PFSK-1 (cell line): Measurements from ENCODE around the gene RGS14.

Experiments used
- FOXP2 ChIP-seq: optimal IDR thresholded peaks from 2 replicates; pipeline ENCODE3; 2011; ENCODE audit warnings: borderline replicate concordance, control low read depth, inconsistent platforms; ENCODE audit not compliant: insufficient read depth; ENCODE audit errors: extremely low read length, extremely low read depth
- POLR2AphosphoS5 ChIP-seq: IDR thresholded peaks from 2 replicates; pipeline ENCODE4 v1.6.1; 2012; ENCODE audit warnings: low read depth, mild to moderate bottlenecking, control low read depth, low read length, moderate library complexity
- SIN3A ChIP-seq: IDR thresholded peaks from 2 replicates; pipeline ENCODE4 v1.6.1; 2012; ENCODE audit warnings: mild to moderate bottlenecking, low read length, moderate library complexity, borderline replicate concordance; ENCODE audit not compliant: insufficient read depth
- TAF1 ChIP-seq: IDR thresholded peaks from 2 replicates; pipeline ENCODE4 v1.6.1; 2012; ENCODE audit warnings: low read length, control low read depth, borderline replicate concordance; ENCODE audit not compliant: insufficient read depth
- TF ChIP-seq, protein P1 (sequence below), 2 experiments: IDR thresholded peaks; 2 replicates each; pipeline versions ENCODE4 v1.6.1 to v1.8.0; 2011 to 2012; ENCODE audit warnings: low read depth in 2 of 2, low read length in 2 of 2, control low read depth in 1 of 2, inconsistent platforms in 1 of 2, mild to moderate bottlenecking in 1 of 2, moderate library complexity in 1 of 2; ENCODE audit not compliant: insufficient read depth in 1 of 2

The RGS14 gene

DNA sequence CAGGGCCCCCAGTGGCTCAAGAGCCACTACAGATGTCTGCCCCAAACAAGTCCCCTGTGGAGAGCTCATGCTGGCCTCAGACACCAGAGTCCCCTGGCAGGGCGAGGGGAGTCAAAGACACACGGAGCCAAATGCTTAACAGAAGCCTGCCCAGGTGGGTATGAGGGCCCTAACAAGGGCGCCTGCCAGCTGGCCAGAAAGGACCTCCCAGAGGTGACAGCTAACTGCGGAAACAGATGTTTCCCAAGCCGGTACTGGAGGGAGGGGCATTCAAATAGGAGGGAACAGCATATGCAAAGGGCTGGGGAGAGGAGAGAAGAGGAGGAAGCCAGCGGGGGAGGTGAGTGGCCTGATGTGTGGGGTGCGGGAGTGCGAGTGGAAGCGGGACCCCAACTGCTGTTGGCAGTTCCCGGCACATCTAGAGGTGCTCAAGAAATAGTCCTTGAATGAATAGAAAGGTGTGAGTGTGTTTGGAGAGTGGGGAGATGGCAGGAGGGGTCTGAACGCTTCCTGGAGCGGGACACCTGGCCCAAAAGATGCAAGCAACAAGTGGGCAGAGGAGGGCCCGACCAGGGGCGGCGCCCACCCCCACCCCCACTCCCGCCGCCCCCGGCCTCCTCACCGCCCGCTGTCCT lies 46.9 kb upstream of the RGS14 start:
- TF ChIP-seq SIN3A: peak; percentile 81; the same call in 1 of the 2 replicates
- TF ChIP-seq, protein P1, sequence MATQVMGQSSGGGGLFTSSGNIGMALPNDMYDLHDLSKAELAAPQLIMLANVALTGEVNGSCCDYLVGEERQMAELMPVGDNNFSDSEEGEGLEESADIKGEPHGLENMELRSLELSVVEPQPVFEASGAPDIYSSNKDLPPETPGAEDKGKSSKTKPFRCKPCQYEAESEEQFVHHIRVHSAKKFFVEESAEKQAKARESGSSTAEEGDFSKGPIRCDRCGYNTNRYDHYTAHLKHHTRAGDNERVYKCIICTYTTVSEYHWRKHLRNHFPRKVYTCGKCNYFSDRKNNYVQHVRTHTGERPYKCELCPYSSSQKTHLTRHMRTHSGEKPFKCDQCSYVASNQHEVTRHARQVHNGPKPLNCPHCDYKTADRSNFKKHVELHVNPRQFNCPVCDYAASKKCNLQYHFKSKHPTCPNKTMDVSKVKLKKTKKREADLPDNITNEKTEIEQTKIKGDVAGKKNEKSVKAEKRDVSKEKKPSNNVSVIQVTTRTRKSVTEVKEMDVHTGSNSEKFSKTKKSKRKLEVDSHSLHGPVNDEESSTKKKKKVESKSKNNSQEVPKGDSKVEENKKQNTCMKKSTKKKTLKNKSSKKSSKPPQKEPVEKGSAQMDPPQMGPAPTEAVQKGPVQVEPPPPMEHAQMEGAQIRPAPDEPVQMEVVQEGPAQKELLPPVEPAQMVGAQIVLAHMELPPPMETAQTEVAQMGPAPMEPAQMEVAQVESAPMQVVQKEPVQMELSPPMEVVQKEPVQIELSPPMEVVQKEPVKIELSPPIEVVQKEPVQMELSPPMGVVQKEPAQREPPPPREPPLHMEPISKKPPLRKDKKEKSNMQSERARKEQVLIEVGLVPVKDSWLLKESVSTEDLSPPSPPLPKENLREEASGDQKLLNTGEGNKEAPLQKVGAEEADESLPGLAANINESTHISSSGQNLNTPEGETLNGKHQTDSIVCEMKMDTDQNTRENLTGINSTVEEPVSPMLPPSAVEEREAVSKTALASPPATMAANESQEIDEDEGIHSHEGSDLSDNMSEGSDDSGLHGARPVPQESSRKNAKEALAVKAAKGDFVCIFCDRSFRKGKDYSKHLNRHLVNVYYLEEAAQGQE (IDR thresholded peaks at IDR 0.05; ENCODE audit: insufficient read depth in 1 of 2, low read depth in 2 of 2, low read length in 2 of 2): no peak

DNA sequence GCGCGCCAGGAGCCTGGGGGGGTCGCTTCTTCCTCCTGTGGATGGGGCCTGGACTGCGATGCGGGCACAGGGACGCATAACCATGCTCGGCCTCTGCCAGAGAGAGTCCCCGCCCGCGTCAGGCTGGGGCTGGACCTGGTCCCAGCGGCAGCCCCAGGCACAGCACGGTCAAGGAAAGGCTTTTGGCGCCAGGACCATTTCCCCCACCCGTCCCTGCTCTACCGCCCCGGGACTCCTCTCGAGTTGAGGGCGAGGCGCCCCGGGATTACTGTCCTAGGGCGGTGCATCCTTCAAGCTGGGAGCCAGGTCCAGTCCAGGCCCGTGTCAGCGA lies 46.4 kb upstream of the RGS14 start:
- TF ChIP-seq SIN3A (no peak), TAF1 (no peak)
- TF ChIP-seq, protein P1 (IDR thresholded peaks at IDR 0.05; ENCODE audit: insufficient read depth in 1 of 2, low read depth in 2 of 2, low read length in 2 of 2): no peak

DNA sequence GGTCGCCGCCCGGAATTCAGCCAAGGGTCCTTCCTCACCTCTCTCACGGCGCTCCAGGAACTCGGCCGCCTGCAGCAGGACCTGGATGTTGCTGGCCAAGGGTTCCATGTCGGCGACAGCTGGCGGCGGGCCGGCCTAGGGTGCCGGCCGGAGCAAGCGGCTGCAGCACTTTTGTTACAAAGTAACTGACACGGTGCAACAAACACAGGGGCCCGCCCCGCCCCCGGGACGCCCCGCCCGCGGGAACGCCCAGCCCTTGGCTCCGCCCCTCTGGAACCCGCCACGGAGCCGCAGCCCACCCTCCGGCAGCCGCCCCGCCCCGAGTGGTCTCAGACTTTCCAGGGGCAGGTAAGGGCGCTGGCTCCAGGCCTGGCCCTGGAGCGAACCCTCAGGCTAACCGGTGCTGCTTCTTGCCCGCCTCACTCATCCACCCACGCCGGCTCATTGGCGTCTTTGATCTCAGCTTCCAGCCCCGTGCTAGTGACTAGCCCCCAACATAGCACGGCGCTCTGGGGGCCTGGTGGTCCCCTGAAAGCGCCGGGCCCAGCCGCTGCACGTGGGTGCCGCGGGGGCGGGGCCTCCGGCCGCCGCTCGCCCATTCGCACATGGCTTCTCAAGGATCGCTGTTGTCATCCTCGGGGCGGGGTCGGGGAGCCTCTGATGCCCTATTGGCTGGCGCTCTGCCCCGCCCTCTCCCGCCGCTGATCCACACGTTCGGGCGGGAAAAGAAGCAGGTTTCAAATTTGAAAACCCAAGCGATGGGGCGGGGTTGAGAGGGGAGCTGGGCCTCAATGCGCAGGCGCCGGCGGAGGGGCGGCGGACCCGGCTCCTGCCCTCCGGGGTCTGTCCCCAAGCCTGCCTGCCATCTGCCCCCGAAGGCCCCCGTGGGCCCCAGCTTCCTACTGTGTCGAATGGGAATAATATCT lies 45.7 kb upstream of the RGS14 start, which contains the start of gene MXD3:
Gene MXD3 (minus strand): TSS at position 176 of the 926 bp plus-strand sequence. CDS start 68 bp downstream, at position 108.
- TF ChIP-seq FOXP2 (no peak), TAF1 (no peak), POLR2AphosphoS5 (no peak), SIN3A (peak; percentile 46; the same call in 1 of the 2 replicates)
- TF ChIP-seq, protein P1 (IDR thresholded peaks at IDR 0.05; ENCODE audit: insufficient read depth in 1 of 2, low read depth in 2 of 2, low read length in 2 of 2): no peak

DNA sequence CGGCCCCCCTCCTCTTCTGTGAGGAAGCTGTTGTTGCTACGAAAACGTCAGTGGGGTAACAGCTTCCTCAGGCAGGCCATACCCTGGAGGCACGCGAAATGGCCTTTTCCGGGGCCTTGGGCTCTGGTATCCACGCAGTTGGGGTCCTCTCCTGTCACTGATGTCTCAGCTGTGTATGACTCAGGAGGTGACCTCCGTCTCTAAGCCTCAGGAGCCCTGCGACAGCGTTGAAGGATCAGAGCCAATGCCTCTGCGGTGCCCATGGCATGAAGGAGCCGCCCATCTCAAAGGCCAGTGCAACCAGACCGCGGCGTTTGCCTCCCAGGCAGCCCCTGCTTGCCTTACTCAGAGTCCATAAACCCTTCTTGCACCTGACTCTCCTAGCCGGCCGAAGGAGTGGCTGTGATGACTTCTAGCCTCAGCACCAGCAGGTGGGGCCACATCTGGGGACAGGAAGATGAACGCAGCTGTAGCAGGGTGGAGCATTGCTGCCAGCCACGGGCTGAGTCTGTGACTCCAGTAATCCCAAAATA lies 45.0 kb upstream of the RGS14 start:
- no peak for TF ChIP-seq FOXP2
- TF ChIP-seq SIN3A: no peak
- TF ChIP-seq TAF1: no peak
- TF ChIP-seq, protein P1 (IDR thresholded peaks at IDR 0.05; ENCODE audit: insufficient read depth in 1 of 2, low read depth in 2 of 2, low read length in 2 of 2): no peak
- no peak for TF ChIP-seq POLR2AphosphoS5
